Measurements from ENCODE around the gene CSRP2.

DNA sequence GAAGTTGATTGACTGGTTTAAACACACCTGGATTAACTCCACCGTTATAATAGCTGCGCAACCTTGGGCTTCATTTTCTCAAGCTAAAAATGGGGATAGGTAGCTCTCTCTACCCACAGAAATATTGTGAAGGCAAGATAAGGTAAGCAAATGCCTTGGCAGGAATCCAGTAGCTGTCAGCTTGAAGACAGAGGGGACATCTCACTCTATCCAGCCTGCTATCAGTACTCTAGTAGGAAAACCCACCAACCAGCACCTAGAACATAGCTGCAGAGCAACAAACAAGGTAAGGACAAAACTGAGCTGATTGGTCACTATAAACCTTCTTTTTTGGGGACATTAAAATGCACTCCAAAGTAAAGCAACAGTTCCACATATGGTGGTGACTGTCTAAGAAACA, 7.7 kb downstream of the CSRP2 start:
- TF ChIP-seq, protein P1, sequence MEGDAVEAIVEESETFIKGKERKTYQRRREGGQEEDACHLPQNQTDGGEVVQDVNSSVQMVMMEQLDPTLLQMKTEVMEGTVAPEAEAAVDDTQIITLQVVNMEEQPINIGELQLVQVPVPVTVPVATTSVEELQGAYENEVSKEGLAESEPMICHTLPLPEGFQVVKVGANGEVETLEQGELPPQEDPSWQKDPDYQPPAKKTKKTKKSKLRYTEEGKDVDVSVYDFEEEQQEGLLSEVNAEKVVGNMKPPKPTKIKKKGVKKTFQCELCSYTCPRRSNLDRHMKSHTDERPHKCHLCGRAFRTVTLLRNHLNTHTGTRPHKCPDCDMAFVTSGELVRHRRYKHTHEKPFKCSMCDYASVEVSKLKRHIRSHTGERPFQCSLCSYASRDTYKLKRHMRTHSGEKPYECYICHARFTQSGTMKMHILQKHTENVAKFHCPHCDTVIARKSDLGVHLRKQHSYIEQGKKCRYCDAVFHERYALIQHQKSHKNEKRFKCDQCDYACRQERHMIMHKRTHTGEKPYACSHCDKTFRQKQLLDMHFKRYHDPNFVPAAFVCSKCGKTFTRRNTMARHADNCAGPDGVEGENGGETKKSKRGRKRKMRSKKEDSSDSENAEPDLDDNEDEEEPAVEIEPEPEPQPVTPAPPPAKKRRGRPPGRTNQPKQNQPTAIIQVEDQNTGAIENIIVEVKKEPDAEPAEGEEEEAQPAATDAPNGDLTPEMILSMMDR (conservative IDR thresholded peaks at IDR 0.05), result no peak
- no peak for TF ChIP-seq ZFX (IDR thresholded peaks at IDR 0.05)
